ENCODE measurements around the gene S100A9.

DNA sequence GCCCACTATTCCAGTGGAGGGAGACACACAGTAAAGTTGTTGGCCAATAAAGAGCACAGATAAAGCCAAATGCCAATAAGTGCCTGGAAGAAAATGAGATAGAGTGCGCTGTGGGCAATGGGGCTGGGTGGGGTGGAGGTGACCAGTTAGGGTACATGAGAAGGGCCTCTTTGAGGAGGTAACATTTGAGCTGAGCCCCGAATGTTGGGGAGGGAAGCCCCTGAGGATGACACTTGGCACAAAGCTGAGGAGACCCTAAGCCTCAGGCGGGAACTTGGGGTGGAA lies 979 bp downstream of the S100A9 start:
- TF ChIP-seq, protein P1, sequence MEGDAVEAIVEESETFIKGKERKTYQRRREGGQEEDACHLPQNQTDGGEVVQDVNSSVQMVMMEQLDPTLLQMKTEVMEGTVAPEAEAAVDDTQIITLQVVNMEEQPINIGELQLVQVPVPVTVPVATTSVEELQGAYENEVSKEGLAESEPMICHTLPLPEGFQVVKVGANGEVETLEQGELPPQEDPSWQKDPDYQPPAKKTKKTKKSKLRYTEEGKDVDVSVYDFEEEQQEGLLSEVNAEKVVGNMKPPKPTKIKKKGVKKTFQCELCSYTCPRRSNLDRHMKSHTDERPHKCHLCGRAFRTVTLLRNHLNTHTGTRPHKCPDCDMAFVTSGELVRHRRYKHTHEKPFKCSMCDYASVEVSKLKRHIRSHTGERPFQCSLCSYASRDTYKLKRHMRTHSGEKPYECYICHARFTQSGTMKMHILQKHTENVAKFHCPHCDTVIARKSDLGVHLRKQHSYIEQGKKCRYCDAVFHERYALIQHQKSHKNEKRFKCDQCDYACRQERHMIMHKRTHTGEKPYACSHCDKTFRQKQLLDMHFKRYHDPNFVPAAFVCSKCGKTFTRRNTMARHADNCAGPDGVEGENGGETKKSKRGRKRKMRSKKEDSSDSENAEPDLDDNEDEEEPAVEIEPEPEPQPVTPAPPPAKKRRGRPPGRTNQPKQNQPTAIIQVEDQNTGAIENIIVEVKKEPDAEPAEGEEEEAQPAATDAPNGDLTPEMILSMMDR (IDR thresholded peaks at IDR 0.05), result no peak
- TF ChIP-seq, protein P2, sequence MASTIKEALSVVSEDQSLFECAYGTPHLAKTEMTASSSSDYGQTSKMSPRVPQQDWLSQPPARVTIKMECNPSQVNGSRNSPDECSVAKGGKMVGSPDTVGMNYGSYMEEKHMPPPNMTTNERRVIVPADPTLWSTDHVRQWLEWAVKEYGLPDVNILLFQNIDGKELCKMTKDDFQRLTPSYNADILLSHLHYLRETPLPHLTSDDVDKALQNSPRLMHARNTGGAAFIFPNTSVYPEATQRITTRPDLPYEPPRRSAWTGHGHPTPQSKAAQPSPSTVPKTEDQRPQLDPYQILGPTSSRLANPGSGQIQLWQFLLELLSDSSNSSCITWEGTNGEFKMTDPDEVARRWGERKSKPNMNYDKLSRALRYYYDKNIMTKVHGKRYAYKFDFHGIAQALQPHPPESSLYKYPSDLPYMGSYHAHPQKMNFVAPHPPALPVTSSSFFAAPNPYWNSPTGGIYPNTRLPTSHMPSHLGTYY (CRISPR knock-in tag; IDR thresholded peaks at IDR 0.05), result no peak
- TF ChIP-seq, protein P3, sequence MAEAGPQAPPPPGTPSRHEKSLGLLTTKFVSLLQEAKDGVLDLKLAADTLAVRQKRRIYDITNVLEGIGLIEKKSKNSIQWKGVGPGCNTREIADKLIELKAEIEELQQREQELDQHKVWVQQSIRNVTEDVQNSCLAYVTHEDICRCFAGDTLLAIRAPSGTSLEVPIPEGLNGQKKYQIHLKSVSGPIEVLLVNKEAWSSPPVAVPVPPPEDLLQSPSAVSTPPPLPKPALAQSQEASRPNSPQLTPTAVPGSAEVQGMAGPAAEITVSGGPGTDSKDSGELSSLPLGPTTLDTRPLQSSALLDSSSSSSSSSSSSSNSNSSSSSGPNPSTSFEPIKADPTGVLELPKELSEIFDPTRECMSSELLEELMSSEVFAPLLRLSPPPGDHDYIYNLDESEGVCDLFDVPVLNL (CRISPR knock-in tag; IDR thresholded peaks at IDR 0.05; ENCODE audit: borderline replicate concordance, low read depth), result no peak
- no peak for TF ChIP-seq FOXK1 (CRISPR knock-in tag; IDR thresholded peaks at IDR 0.05)
- TF ChIP-seq, protein P4, sequence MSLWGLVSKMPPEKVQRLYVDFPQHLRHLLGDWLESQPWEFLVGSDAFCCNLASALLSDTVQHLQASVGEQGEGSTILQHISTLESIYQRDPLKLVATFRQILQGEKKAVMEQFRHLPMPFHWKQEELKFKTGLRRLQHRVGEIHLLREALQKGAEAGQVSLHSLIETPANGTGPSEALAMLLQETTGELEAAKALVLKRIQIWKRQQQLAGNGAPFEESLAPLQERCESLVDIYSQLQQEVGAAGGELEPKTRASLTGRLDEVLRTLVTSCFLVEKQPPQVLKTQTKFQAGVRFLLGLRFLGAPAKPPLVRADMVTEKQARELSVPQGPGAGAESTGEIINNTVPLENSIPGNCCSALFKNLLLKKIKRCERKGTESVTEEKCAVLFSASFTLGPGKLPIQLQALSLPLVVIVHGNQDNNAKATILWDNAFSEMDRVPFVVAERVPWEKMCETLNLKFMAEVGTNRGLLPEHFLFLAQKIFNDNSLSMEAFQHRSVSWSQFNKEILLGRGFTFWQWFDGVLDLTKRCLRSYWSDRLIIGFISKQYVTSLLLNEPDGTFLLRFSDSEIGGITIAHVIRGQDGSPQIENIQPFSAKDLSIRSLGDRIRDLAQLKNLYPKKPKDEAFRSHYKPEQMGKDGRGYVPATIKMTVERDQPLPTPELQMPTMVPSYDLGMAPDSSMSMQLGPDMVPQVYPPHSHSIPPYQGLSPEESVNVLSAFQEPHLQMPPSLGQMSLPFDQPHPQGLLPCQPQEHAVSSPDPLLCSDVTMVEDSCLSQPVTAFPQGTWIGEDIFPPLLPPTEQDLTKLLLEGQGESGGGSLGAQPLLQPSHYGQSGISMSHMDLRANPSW (CRISPR knock-in tag; conservative IDR thresholded peaks at IDR 0.05; ENCODE audit: low read depth), result no peak
- TF ChIP-seq, protein P5, sequence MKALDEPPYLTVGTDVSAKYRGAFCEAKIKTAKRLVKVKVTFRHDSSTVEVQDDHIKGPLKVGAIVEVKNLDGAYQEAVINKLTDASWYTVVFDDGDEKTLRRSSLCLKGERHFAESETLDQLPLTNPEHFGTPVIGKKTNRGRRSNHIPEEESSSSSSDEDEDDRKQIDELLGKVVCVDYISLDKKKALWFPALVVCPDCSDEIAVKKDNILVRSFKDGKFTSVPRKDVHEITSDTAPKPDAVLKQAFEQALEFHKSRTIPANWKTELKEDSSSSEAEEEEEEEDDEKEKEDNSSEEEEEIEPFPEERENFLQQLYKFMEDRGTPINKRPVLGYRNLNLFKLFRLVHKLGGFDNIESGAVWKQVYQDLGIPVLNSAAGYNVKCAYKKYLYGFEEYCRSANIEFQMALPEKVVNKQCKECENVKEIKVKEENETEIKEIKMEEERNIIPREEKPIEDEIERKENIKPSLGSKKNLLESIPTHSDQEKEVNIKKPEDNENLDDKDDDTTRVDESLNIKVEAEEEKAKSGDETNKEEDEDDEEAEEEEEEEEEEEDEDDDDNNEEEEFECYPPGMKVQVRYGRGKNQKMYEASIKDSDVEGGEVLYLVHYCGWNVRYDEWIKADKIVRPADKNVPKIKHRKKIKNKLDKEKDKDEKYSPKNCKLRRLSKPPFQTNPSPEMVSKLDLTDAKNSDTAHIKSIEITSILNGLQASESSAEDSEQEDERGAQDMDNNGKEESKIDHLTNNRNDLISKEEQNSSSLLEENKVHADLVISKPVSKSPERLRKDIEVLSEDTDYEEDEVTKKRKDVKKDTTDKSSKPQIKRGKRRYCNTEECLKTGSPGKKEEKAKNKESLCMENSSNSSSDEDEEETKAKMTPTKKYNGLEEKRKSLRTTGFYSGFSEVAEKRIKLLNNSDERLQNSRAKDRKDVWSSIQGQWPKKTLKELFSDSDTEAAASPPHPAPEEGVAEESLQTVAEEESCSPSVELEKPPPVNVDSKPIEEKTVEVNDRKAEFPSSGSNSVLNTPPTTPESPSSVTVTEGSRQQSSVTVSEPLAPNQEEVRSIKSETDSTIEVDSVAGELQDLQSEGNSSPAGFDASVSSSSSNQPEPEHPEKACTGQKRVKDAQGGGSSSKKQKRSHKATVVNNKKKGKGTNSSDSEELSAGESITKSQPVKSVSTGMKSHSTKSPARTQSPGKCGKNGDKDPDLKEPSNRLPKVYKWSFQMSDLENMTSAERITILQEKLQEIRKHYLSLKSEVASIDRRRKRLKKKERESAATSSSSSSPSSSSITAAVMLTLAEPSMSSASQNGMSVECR (CRISPR knock-in tag; IDR thresholded peaks at IDR 0.05; ENCODE audit: borderline replicate concordance), result no peak
- TF ChIP-seq, protein P6, sequence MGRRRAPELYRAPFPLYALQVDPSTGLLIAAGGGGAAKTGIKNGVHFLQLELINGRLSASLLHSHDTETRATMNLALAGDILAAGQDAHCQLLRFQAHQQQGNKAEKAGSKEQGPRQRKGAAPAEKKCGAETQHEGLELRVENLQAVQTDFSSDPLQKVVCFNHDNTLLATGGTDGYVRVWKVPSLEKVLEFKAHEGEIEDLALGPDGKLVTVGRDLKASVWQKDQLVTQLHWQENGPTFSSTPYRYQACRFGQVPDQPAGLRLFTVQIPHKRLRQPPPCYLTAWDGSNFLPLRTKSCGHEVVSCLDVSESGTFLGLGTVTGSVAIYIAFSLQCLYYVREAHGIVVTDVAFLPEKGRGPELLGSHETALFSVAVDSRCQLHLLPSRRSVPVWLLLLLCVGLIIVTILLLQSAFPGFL (CRISPR knock-in tag; IDR thresholded peaks at IDR 0.05; ENCODE audit: borderline replicate concordance), result no peak
- TF ChIP-seq ZNF219 (CRISPR knock-in tag; IDR thresholded peaks at IDR 0.05; ENCODE audit: borderline replicate concordance), result no peak
- TF ChIP-seq CBFB (CRISPR knock-in tag; IDR thresholded peaks at IDR 0.05; ENCODE audit: low read depth), result no peak
- TF ChIP-seq, protein P7, sequence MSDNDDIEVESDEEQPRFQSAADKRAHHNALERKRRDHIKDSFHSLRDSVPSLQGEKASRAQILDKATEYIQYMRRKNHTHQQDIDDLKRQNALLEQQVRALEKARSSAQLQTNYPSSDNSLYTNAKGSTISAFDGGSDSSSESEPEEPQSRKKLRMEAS (CRISPR knock-in tag; IDR thresholded peaks at IDR 0.05), result no peak
